ENCODE data around the gene IQCK. TPM values are rescaled to one million over a fixed set of nuclear protein-coding genes. Genes with fewer than 3 reads are reported as not detected.

Gene IQCK
- total RNA-seq, 4 donors from 2014 or later = 49.7 to 103 (median 94.2) TPM

DNA sequence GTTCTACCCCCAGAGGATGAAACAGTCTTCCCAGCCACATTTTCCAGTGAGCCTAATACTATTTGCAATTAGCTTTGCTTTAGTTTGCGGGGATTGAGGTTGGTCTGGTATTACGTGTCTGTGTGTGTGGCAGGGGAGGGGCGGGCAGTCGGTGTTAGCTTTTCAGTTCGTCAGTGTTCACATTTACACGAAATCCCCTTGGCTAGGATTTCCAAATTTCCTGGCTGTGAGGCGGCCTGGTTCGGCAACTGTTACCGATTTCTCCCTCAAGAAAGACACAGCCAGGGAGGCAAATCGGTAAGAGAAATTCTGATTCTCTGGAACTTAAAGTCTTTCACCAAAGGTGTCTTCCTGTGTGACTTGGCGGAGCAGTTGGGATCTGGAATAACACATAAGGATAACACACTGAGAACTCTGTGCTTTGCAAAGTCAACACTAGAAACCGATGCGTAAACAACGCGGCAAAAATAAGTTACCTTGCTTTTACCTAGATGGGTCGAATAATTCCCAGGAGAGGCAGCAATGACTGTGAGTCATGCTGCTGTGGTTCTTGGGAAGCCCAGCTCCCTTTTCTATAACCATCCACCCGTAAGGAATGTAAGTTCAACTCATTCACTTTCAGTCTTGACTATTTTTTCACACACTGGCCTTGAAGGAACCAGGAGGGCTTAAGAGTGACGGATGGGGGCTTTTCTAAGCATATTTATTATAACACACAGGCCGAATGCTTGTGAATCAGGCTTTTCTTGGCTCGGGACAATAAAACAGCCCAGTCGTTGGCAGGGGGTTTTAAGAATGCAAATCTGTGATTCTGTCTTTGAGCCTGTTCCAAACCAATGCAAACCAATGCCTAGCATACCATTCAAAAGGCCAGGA, 142.3 kb downstream of the IQCK start:
- WGBS, 2 donors = 39 to 49% methylated on average over 21 of the region's 21 CpGs
- DNase-seq = peak; percentile 63 to 64
- Histone ChIP-seq H3K4me3 (replicated peaks in 1 of 3) (no peak overlapping the region), H3K4me1 (peaks cover 19 to 35% of the 10 kb centered on the region in 2 donors), H3K36me3 (peaks cover 0 to 6% of the 10 kb centered on the region in 2 donors), H3K9me3 (no peaks in the 10 kb centered on the region), H3K27ac (peak overlapping the region; percentile 81 to 82 (median 81)), H3K27me3 (no peaks in the 10 kb centered on the region)
- intact Hi-C loops (cut with DNase I) = no loop called here
- TF ChIP-seq, protein P1, sequence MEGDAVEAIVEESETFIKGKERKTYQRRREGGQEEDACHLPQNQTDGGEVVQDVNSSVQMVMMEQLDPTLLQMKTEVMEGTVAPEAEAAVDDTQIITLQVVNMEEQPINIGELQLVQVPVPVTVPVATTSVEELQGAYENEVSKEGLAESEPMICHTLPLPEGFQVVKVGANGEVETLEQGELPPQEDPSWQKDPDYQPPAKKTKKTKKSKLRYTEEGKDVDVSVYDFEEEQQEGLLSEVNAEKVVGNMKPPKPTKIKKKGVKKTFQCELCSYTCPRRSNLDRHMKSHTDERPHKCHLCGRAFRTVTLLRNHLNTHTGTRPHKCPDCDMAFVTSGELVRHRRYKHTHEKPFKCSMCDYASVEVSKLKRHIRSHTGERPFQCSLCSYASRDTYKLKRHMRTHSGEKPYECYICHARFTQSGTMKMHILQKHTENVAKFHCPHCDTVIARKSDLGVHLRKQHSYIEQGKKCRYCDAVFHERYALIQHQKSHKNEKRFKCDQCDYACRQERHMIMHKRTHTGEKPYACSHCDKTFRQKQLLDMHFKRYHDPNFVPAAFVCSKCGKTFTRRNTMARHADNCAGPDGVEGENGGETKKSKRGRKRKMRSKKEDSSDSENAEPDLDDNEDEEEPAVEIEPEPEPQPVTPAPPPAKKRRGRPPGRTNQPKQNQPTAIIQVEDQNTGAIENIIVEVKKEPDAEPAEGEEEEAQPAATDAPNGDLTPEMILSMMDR (IDR thresholded peaks at IDR 0.05) = no peak
- TF ChIP-seq POLR2A (IDR thresholded peaks at IDR 0.05) = peak in 1 of 2 donors; percentile 28

DNA sequence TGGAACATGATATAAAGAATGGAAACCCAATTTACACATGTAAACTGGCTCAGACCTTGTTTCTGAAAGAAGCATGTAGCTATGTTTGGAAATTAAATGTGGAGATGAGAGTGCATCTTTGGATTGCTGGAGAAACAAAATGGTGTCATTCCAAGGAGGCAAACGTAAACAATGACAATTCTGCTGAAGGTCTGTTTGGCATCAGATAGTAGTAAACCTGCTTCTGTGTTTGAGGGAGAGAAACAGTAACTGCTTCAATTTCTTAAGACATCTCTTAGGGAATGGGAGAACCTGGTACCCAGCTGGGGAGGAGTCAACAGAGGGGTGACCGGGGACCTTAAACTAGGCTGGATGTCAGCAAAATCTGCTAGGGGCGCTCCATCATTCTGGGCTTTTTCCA, 143.1 kb downstream of the IQCK start:
- WGBS, 2 donors = 76 to 92% methylated on average over 3 of the region's 3 CpGs
- no peaks in the 10 kb centered on the region for H3K9me3 ChIP-seq
- TF ChIP-seq POLR2A (IDR thresholded peaks at IDR 0.05) = no peak
- TF ChIP-seq, protein P1 (IDR thresholded peaks at IDR 0.05) = no peak

DNA sequence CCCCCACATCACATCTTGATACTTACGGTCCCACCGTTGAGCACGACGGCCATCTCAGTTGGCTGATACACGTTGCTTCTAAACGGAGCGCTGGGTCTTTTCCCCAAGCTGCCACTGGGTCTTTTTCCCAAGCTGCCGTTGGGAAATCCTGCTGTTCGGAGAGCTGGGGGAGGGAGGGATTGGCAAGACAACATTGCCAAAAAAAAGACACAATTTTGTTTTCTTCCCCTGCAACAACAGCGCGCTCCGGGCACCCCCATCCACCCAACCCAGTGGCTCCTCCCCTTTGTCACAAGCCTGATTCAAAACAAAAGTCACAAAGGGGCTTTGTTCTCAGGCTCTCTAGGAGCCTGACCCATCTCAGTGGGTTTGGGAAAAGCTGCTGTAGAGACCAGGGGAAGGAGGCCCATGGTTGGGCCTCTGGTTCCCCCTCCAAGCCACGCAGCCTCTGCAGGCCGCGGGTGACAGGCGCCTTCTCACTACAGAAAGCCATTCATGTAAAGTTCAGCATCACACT, 143.8 kb downstream of the IQCK start:
- Histone ChIP-seq H3K36me3 (no peaks in the 10 kb centered on the region), H3K27me3 (no peaks in the 10 kb centered on the region), H3K4me3 (replicated peaks in 1 of 3) (no peak overlapping the region), H3K4me1 (peaks cover 19 to 41% of the 10 kb centered on the region in 2 donors), H3K27ac (peak overlapping the region; percentile 53 to 82 (median 81)), H3K9me3 (no peaks in the 10 kb centered on the region)
- intact Hi-C loops (cut with DNase I) = no loop called here
- TF ChIP-seq, protein P1 (IDR thresholded peaks at IDR 0.05) = no peak
- TF ChIP-seq POLR2A (IDR thresholded peaks at IDR 0.05) = no peak
- 64 to 78% methylated on average over 16 of the region's 16 CpGs for WGBS, 2 donors
- no peak for DNase-seq

More for the DNA sequence above, 143.1 kb downstream of the IQCK start:
- Histone ChIP-seq H3K36me3 (peaks cover 0 to 6% of the 10 kb centered on the region in 2 donors), H3K27ac (peak overlapping the region; percentile 81 to 82 (median 81)), H3K4me1 (peaks cover 19 to 40% of the 10 kb centered on the region in 2 donors), H3K4me3 (replicated peaks in 1 of 3) (no peak overlapping the region), H3K27me3 (no peaks in the 10 kb centered on the region)
- no peak for DNase-seq
- intact Hi-C loops (cut with DNase I) = no loop called here

DNA sequence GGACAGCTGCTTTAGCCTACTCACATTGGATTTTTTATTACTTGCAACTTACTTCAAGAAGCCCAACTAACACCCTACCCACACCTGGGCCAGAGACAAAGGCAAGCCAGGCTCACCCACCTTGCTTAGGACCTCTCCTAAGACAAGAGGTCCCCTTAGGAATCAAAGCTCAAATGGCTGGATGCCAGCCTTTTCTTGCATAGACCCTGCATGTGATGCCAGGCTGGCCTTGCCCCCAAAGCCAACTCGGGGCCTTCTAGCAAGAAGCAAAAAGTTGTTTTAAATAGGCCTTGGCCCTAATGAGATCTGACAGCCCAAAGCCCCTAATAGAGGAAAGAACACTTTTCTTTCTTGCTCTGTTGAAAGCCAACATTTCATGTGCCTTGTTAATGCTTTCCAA, 145.9 kb downstream of the IQCK start:
- Histone ChIP-seq H3K4me1 (peaks cover 19 to 41% of the 10 kb centered on the region in 2 donors), H3K36me3 (no peaks in the 10 kb centered on the region), H3K4me3 (replicated peaks in 1 of 3) (no peak overlapping the region), H3K27me3 (no peaks in the 10 kb centered on the region), H3K27ac (no peak overlapping the region), H3K9me3 (no peaks in the 10 kb centered on the region)
- no peak for DNase-seq
- 44 to 86% methylated on average over 1 of the region's 1 CpG for WGBS, 2 donors
- TF ChIP-seq, protein P1 (IDR thresholded peaks at IDR 0.05) = no peak
- no peak for TF ChIP-seq POLR2A (IDR thresholded peaks at IDR 0.05)
- intact Hi-C loops (cut with DNase I) = no loop called here

DNA sequence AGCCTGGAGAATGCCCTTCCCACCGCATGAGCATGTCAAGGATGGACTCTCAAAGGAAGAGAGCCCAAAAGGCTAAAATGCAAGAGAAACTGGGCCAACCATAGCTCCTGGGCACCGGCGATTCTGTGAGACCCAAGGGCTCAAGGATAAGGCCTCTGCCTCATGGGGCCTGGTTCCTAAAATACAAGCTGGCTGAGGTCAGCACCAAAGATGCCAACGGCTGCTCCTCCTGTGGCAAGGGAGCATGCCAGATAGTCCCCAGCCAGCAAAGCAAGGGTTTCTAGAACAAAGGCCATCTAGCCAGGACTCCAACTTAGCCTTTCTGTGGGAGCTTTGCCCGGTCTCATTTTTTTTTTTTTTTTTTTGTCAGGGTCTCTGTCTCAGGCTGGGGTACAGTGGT, 146.5 kb downstream of the IQCK start:
- intact Hi-C loops (cut with DNase I) = no loop called here
- peak overlapping the region in 1 of 3 donors; percentile 31 for H3K27ac ChIP-seq
- no peak overlapping the region for H3K4me3 ChIP-seq (replicated peaks in 1 of 3)
- H3K27me3 ChIP-seq = no peaks in the 10 kb centered on the region
- H3K4me1 ChIP-seq = peaks cover 19 to 41% of the 10 kb centered on the region in 2 donors
- TF ChIP-seq, protein P1 (IDR thresholded peaks at IDR 0.05) = no peak
- TF ChIP-seq POLR2A (IDR thresholded peaks at IDR 0.05) = no peak
- no peaks in the 10 kb centered on the region for H3K9me3 ChIP-seq
- no peak for DNase-seq
- WGBS, 2 donors = 87 to 92% methylated on average over 5 of the region's 5 CpGs
- H3K36me3 ChIP-seq = no peaks in the 10 kb centered on the region

Measured in thyroid gland (tissue), 4 donors.